HUDEP-2 (cell line): ENCODE data around the gene ACADM.
"Not testable (repeated sequence)": the region's sequence is repeated elsewhere in the genome, so short reads cannot be mapped to it uniquely, and the experiment has no call there.

ENCODE experiments used
- DNase-seq, 76 experiments: peaks; one replicate each; lab custom pipeline; 2025; ENCODE audit not compliant: unreplicated experiment in 76 of 76; lab: John Stamatoyannopoulos, UW

ACADM gene

DNA sequence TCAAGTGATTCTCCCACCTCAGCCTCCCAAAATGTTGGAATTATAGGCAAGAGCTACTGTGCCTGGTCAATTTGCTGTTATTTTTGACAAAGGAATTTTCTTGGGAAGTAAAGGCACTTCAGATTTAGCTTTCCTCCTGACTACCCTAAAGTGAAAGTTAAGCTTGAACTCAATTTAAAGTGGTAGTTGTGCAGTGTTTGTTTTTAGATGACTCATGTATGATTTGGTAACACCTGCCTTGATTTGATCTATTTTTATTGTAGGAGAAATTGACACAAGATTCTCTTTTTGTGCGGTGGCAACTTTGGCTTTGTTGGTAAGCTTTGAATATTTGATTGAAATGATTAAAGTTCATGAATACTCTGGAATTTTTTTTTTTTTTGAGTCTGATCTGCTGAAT lies 66.5 kb downstream of the ACADM start:
- no peak for DNase-seq

DNA sequence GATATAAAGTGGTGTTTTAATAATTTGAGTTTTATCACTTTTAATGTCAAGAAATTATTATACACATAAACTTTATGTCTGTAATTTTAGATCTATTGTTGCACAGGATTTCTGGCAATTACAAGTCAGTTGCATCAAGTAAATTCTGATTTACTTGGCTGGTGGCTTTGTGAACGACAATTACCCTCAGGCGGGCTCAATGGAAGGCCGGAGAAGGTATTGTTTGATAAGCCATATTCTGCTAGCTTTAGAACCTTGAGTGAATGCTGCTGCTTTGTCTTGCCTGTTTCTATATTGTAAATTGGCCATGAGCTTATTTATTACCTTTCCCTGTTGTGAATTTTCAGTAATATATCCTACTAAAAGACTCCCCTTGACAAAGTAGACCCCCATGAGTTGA lies 67.6 kb downstream of the ACADM start:
- DNase-seq = no peak

DNA sequence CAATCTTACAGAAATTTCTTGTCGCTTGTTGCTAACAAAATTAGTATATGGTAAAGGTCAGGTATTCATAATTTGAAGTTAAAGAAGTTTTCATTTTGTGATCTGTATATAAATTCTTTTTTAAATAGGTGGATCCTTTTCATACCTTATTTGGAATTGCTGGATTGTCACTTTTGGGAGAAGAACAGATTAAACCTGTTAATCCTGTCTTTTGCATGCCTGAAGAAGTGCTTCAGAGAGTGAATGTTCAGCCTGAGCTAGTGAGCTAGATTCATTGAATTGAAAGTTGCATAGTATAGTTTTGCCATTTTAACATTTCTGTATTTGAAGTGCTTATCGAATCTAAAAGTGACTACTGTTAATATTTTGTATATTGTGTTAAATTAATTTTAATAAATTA lies 69.9 kb downstream of the ACADM start:
- no peak for DNase-seq

DNA sequence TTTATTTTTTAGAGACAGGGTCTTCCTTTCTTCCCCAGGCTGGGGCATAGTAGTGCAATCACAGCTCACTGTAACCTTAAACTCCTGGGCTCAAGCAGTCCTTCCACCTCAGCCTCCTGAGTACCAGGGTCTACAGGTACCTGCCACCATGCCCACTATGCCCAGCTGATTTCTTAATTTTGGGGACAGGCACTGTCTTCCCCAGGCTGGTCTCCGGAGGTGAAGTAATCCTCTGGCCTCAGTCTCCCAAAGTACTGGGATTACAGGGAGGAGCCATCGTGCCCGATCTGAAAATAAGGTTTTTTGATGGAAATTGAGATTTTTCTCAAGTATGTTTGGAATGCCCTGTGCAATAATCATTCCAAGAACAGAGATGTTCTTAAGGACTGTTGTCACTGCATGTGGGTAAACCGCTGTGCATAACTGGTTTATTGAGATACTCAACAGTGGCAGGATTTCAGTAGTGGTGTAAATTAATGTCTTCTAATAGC lies 71.2 kb downstream of the ACADM start:
- no peak for DNase-seq

DNA sequence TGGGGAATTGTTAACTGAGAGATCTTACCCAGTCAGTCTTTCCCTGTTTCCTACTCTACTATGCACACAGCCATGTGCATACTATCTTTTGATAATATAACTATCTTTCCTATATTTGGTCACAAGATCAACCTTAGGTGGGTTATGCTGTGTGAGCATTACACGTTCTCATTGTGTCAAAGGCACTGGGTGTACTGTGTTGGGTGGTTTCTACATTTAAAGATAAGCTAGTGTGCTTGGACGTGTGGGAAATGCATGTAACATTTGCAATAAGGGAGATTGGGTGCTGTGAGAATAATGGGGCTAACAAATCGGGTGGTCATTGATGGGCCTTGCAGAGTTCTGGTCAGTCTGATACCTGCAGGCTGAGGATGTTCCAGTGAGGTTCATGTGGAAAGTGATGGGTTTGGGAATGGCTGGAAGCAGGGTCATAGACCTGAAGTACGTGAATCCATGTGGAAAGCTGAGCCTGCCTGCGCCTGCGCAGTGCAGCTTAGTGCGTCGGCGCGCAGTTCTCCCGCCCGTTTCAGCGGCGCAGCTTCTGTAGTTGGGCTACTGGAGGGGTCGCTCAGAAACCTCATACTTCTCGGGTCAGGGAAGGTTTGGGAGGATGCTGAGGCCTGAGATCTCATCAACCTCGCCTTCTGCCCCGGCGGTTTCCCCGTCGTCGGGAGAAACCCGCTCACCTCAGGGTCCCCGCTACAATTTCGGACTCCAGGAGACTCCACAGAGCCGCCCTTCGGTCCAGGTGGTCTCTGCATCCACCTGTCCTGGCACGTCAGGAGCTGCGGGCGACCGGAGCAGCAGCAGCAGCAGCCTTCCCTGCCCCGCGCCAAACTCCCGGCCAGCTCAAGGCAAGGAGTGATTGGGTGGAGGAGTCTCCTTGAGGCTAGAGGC lies 72.1 kb downstream of the ACADM start, which contains the start of gene MSH4:
Gene MSH4, plus strand, starts transcription at position 507 of the 897 bp plus-strand sequence. Its CDS starts 104 bp downstream, at position 611.
- peak in 21 of 76 experiments; percentile 2 to 58 (median 31) for DNase-seq

DNA sequence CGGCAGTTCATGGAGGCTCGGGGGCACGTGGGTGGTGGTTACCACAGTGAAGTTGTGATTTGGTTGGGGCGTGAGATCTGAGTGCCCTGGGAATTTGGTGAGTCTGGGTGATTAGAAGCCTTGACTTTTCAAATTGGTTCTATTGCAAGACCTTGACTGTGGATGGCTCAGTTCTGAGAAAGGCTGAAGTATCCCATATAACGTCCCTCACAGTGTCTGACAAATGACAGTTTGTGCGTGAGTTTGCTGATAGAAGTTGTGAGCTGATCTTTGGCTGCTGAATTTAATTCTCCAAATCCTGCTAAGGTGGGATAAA lies 72.7 kb downstream of the ACADM start:
- DNase-seq = peak in 9 of 76 experiments; percentile 3 to 55 (median 20)

DNA sequence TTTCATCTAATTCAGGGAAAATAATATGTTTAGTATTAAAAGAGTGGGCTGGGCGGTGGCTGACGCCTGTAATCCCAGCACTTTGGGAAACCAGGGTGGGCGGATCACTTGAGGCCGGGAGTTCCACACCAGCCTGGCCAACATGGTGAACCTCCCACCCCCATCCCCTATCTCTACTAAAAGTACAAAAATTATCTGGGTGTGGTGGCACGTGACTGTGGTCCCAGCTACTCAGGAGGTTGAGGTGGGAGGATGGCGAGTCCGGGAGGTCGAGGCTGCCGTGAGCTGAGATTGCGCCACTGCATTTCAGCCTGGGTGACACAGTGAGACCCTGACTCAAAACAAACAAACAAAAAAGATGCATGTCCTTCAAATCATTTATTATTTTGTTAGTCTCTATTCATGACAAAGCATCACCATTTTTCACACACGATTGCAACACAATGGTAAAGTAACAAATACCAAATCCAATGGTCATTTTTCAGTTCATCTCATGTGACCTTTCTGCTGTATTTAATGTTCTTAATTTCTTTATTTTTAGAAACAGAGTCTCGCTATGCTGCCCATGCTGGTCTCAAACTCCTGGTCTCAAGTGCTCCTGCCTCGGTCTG lies 73.2 kb downstream of the ACADM start:
- peak in 2 of 76 experiments; percentile 10 to 32 for DNase-seq

DNA sequence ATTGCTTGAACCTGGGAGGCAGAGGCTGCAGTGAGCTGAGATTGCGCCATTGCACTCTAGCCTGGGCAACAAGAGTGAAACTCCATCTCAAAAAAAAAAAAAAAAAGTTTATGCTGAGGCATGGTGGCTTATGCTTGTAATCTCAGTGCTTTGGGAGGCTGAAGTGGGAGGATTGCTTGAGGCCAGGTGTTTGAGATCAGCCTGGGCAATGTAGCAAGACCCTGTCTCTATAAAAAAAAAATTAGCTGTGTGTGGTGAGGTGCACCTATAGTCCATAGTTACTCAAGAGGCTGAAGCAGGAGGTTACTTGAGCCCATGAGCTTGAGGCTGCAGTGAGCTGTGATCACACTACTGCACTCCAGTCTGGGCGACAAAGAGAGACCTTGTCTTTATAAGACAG lies 77.0 kb downstream of the ACADM start:
- not testable (repeated sequence) for DNase-seq

DNA sequence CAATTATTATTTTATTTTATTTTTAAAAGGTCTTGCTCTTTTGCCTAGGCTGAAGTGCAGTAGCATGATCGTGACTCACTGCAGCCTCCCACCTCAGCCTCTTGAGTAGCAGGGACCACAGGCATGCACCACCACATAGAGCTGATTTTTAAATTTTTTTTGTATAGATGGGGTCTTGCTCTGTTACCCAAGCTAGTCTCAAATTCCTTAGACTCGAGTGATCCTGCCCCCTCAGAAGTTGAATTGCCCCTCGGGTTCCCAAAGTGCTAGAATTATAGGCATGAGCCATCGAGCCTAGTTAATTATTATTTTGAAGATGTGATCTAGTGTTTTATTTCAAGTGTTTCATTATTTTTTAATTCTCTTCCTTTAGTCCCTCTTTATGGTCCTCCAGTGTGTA lies 84.4 kb downstream of the ACADM start:
- no peak for DNase-seq

DNA sequence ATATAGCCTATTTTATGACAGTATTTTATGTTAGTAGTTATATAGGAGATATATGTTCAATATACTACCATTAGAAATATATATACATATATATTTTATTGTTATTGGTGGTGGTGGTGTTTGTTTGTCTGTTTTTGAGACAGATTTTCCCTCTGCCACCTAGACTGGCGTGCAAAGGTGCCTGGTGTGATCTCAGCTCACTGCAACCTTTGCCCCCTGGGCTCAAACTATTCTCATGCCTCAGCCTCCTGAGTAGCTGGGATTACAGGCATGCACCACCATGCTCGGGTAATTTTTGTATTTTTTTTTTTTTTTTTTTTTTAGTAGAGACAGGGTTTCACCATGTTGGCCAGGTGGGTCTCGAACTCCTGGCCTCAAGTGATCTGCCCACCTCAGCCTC lies 85.6 kb downstream of the ACADM start:
- DNase-seq = not testable (repeated sequence)

DNA sequence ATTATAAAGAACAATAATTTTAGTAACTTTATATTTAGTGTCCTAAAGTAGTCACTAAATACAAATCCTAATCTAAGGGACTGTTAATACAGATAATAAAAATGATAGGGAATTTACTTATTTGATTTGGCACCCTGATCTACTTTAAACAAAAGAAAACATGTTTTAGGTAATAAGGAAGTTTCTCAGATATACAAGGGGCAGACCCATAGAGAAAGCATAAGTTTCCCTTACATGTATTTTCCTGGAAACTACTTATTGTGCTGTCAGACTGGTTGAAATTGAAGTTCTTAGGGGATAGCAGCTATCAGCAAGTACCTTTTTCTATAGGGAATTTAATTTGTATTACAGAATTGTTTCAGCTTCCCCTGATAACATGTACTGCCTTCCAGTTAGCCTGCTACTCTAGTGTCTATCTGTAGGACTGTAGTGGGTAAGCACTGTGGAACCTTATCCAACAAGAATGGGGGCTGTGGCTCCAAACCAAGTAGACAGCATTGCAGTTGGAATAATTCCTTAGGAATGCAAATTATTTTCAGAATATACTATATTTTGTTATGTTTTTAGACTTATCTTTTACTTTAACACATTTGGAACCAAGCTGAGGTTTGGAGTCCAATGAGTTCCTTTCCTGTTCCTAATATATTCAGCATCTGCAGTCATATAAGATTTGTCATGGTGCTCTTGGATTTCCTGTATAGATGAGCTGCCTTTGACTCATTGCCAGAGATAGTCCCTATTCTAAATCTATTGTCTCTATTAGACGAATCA lies 86.9 kb downstream of the ACADM start:
- no peak for DNase-seq

DNA sequence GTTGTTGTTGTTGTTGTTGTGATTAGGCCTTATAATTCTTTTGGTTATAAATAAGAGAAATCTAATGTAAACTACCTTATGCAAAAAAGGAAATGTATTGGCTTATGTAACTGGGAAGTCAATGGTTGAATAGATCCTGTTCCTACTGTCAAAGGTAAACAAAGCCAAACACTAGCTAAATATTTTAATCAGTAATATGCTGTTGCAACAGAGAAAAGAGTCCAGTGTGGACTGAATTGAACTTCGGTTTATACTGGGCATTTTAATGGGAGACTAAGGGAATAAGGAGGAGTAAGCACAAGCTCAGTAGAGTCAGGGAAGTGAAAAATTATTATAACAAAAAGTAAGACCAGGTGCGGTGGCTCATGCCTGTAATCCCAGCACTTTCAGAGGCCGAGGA lies 87.6 kb downstream of the ACADM start:
- no peak for DNase-seq
